H1 (cell line): Measurements from ENCODE around the gene NTN4. TPM values are rescaled to one million over a fixed set of nuclear protein-coding genes. Genes with fewer than 3 reads are reported as not detected.

ENCODE experiments used
- CTCF ChIA-PET: fragments of 300-600 bp; sonication (Branson Sonifier 250); formaldehyde crosslinking; loops from one replicate; lab custom pipeline; 2021; ENCODE audit not compliant: partially characterized antibody; lab: Charles Lee
- POLR2A ChIA-PET: fragments of 300-600 bp; sonication (Branson Sonifier 250); formaldehyde crosslinking; loops from one replicate; lab custom pipeline; 2021; ENCODE audit warnings: inconsistent platforms; ENCODE audit not compliant: partially characterized antibody; lab: Charles Lee
- DNase-seq, 2 experiments: peaks; one replicate each; pipeline versions ENCODE4 v3.0.0 to v3.0.0-alpha.2; 2010 to 2022; ENCODE audit warnings: low spot score in 2 of 2, low read depth in 1 of 2, mixed read lengths in 1 of 2
- FAIRE-seq: peaks from 2 replicates; lab custom pipeline; 2011; peaks lifted over from hg19 to GRCh38; lab: Jason Lieb, UNC
- H2AFZ ChIP-seq: 2 replicates; pipeline ENCODE4 v1.8.1; 2012; ENCODE audit warnings: low read length, inconsistent platforms
- H2AK5ac ChIP-seq: 2 replicates; pipeline ENCODE4 v1.6.1; 2013; ENCODE audit warnings: low read depth, low read length
- H2BK120ac ChIP-seq: replicated peaks from 2 replicates; pipeline ENCODE3; 2013; ENCODE audit warnings: low read depth, low read length, inconsistent platforms
- H2BK12ac ChIP-seq: 2 replicates; pipeline ENCODE4 v1.6.1; 2013; ENCODE audit warnings: low read depth, low read length
- H2BK15ac ChIP-seq: 2 replicates; pipeline ENCODE4 v1.6.1; 2013; ENCODE audit warnings: low read length
- H2BK20ac ChIP-seq: 2 replicates; pipeline ENCODE4 v1.6.1; 2013; ENCODE audit warnings: low read length
- H2BK5ac ChIP-seq: 2 replicates; pipeline ENCODE4 v1.6.1; 2013; ENCODE audit warnings: low read depth, low read length
- H3K14ac ChIP-seq: 2 replicates; pipeline ENCODE4 v1.6.1; 2013; ENCODE audit warnings: inconsistent platforms; ENCODE audit not compliant: insufficient read length
- H3K18ac ChIP-seq: 2 replicates; pipeline ENCODE4 v1.6.1; 2013; ENCODE audit warnings: low read length; ENCODE audit errors: extremely low read depth
- H3K23ac ChIP-seq: 2 replicates; pipeline ENCODE4 v1.6.1; 2013; ENCODE audit warnings: inconsistent platforms; ENCODE audit not compliant: insufficient read length
- H3K23me2 ChIP-seq: 2 replicates; pipeline ENCODE4 v1.6.1; 2013; ENCODE audit warnings: low read depth, low read length
- H3K27ac ChIP-seq: 2 replicates; pipeline ENCODE4 v1.6.1; 2011; ENCODE audit warnings: low read depth, low read length, inconsistent platforms
- H3K27me3 ChIP-seq, 4 experiments: replicated peaks in 1 of 4; 1 replicate in 1 of 4; 2 replicates in 3 of 4; pipeline versions ENCODE4 v1.6.1 to v1.8.1; 2011 to 2013; ENCODE audit warnings: low read length in 3 of 4, mild to moderate bottlenecking in 3 of 4, inconsistent platforms in 2 of 4, mixed read lengths in 2 of 4, moderate library complexity in 1 of 4; ENCODE audit not compliant: control insufficient read depth in 3 of 4, insufficient read depth in 3 of 4; ENCODE audit errors: extremely low read depth in 1 of 4
- H3K36me3 ChIP-seq, 4 experiments: 2 replicates each; pipeline versions ENCODE4 v1.6.1 to v1.8.1; 2011 to 2013; ENCODE audit warnings: mild to moderate bottlenecking in 4 of 4, low read length in 3 of 4, moderate library complexity in 2 of 4, control low read depth in 1 of 4, inconsistent platforms in 1 of 4; ENCODE audit not compliant: insufficient read depth in 4 of 4, control insufficient read depth in 2 of 4
- H3K4ac ChIP-seq: replicated peaks from 2 replicates; pipeline ENCODE3; 2013; ENCODE audit warnings: low read length, low read depth, mixed read lengths, inconsistent platforms; ENCODE audit not compliant: insufficient read length
- H3K4me1 ChIP-seq, 4 experiments: replicated peaks in 1 of 4; 1 replicate in 1 of 4; 2 replicates in 3 of 4; pipeline versions ENCODE4 v1.6.1 to v1.8.1; 2011 to 2013; ENCODE audit warnings: low read length in 3 of 4, inconsistent platforms in 2 of 4, mixed read lengths in 1 of 4; ENCODE audit not compliant: insufficient read depth in 4 of 4, control insufficient read depth in 3 of 4
- H3K4me2 ChIP-seq, 2 experiments: 2 replicates each; pipeline versions ENCODE4 v1.6.1 to v1.8.1; 2011 to 2013; ENCODE audit warnings: low read depth in 2 of 2, low read length in 2 of 2, control low read depth in 1 of 2, inconsistent platforms in 1 of 2, mild to moderate bottlenecking in 1 of 2; ENCODE audit not compliant: insufficient read depth in 1 of 2
- H3K4me3 ChIP-seq, 4 experiments: fragments of 200-600, 300-600 bp in 1 of 4; sonication (generic), shearing (Covaris generic), sonication (Bioruptor Twin) in 1 of 4; 2 replicates each; pipeline versions ENCODE4 v1.5.1 to v1.8.1; 2011 to 2016; ENCODE audit warnings: low read length in 4 of 4, low read depth in 3 of 4, control low read depth in 2 of 4, inconsistent platforms in 2 of 4, mild to moderate bottlenecking in 2 of 4, mixed read lengths in 1 of 4, moderate library complexity in 1 of 4; ENCODE audit not compliant: insufficient read depth in 2 of 4; ENCODE audit errors: extremely low read depth in 1 of 4
- H3K56ac ChIP-seq: replicated peaks from 2 replicates; pipeline ENCODE3; 2013; ENCODE audit warnings: low read depth, mild to moderate bottlenecking, mixed read lengths, low read length, inconsistent platforms; ENCODE audit not compliant: insufficient read length
- H3K79me1 ChIP-seq: 2 replicates; pipeline ENCODE4 v1.6.1; 2013; ENCODE audit warnings: low read depth, low read length, control low read depth
- H3K79me2 ChIP-seq, 2 experiments: 2 replicates each; pipeline versions ENCODE4 v1.6.1 to v1.8.1; 2012 to 2013; ENCODE audit warnings: low read length in 2 of 2, mild to moderate bottlenecking in 2 of 2, inconsistent platforms in 1 of 2; ENCODE audit not compliant: insufficient read depth in 2 of 2, control insufficient read depth in 1 of 2
- H3K9ac ChIP-seq, 4 experiments: replicated peaks in 1 of 4; 1 replicate in 1 of 4; 2 replicates in 3 of 4; pipeline versions ENCODE4 v1.6.1 to v1.8.1; 2011 to 2013; ENCODE audit warnings: low read depth in 3 of 4, low read length in 3 of 4, control low read depth in 2 of 4, mild to moderate bottlenecking in 2 of 4, moderate library complexity in 2 of 4, inconsistent platforms in 1 of 4; ENCODE audit errors: extremely low read depth in 1 of 4
- H3K9me3 ChIP-seq, 2 experiments: 2 replicates each; pipeline versions ENCODE4 v1.6.1 to v1.8.1; 2012 to 2013; ENCODE audit warnings: mild to moderate bottlenecking in 2 of 2, moderate library complexity in 2 of 2, control low read depth in 1 of 2, inconsistent platforms in 1 of 2, low read depth in 1 of 2, low read length in 1 of 2, mixed read lengths in 1 of 2; ENCODE audit not compliant: insufficient read depth in 2 of 2
- H4K20me1 ChIP-seq, 2 experiments: replicated peaks in 1 of 2; 2 replicates each; pipeline versions ENCODE3 to v1.8.1; 2011 to 2013; ENCODE audit warnings: inconsistent platforms in 2 of 2, low read length in 2 of 2, mild to moderate bottlenecking in 1 of 2; ENCODE audit not compliant: insufficient read depth in 2 of 2, control insufficient read depth in 1 of 2
- H4K5ac ChIP-seq: 2 replicates; pipeline ENCODE4 v1.6.1; 2013; ENCODE audit warnings: low read length, low read depth, mixed read lengths, inconsistent platforms; ENCODE audit not compliant: insufficient read length
- H4K8ac ChIP-seq: 2 replicates; pipeline ENCODE4 v1.8.0; 2013; ENCODE audit warnings: mild to moderate bottlenecking, moderate library complexity, low read length, inconsistent platforms; ENCODE audit not compliant: insufficient read depth; ENCODE audit errors: extremely low read depth
- H4K91ac ChIP-seq: replicated peaks from 2 replicates; pipeline ENCODE3; 2013; ENCODE audit warnings: low read length, mixed read lengths, inconsistent platforms; ENCODE audit not compliant: insufficient read length
- RFX5 ChIP-seq: IDR thresholded peaks from 2 replicates; pipeline ENCODE4 v1.6.1; 2011; ENCODE audit warnings: low read depth, low read length, improper control_type of control experiment, borderline replicate concordance
- WGBS, 2 experiments: shearing (Covaris generic) in 1 of 2; methylation state at CpG; one replicate each; pipeline versions ENCODE4 v1.1.6 to v1.1.7; 2013 to 2015; ENCODE audit warnings: low lambda C conversion rate in 2 of 2, mixed read lengths in 2 of 2, inconsistent platforms in 1 of 2, low coverage in 1 of 2, missing lambda C conversion rate in 1 of 2; ENCODE audit not compliant: insufficient replicate concordance in 2 of 2, insufficient coverage in 1 of 2, insufficient read length in 1 of 2; ENCODE audit errors: extremely low coverage in 1 of 2, missing lambda C conversion rate in 1 of 2; 5-methylcytosine and 5-hydroxymethylcytosine counted together
- polyA plus RNA-seq, 7 experiments: library from polyadenylated mRNA; depleted of rRNA in 3 of 7; stranded (reverse) in 5 of 7; unstranded in 2 of 7; fragments of >200 nt in 5 of 7; fragments of 200-250 nt in 2 of 7; gene quantifications; 1 replicate in 5 of 7; 2 replicates in 1 of 7; 4 replicates in 1 of 7; pipeline versions ENCODE4 v1.2.1 to v1.2.3, GENCODE V29; 2011 to 2013; ENCODE audit warnings: missing spikeins in 2 of 7, mixed read lengths in 2 of 7
- total RNA-seq: library from RNA; stranded (reverse); fragmentation: NEBNext Ultra II Directional; extraction: Animal tissue kit (Norgen Biotek cat#: 25700); gene quantifications from 2 replicates; pipeline ENCODE4 v1.2.1, GENCODE V29; 2021

The NTN4 gene
- total and polyA plus RNA-seq, 2 of the 8 experiments (the other 6 are each of a cell fraction or from before 2014, with no cell fraction given) = 0.74 to 1.3 TPM

GRCh38 chr12:95681210-95681765, 109.3 kb downstream of the NTN4 start:
- Histone ChIP-seq H3K18ac (no peak overlapping the region), H3K4me3 (no peak overlapping the region), H3K4me2 (no peak overlapping the region), H2AFZ (no peak overlapping the region), H3K27me3 (no peaks in the 10 kb centered on the region), H2BK20ac (no peak overlapping the region), H3K36me3 (no peaks in the 10 kb centered on the region), H3K79me2 (no peaks in the 10 kb centered on the region), H4K8ac (no peak overlapping the region), H3K14ac (no peak overlapping the region), H2BK5ac (no peak overlapping the region), H4K91ac (no peak overlapping the region), H2AK5ac (no peak overlapping the region), H2BK120ac (no peak overlapping the region), H3K4ac (no peak overlapping the region), H3K9me3 (no peaks in the 10 kb centered on the region), H3K79me1 (no peaks in the 10 kb centered on the region; the same call in 1 of the 2 replicates), H4K5ac (no peak overlapping the region), H3K56ac (no peak overlapping the region), H3K9ac (no peak overlapping the region), H3K4me1 (no peaks in the 10 kb centered on the region), H3K23ac (no peak overlapping the region), H4K20me1 (no peaks in the 10 kb centered on the region), H2BK12ac (no peak overlapping the region), H3K23me2 (no peaks in the 10 kb centered on the region), H2BK15ac (no peak overlapping the region), H3K27ac (no peak overlapping the region)
- no peak for TF ChIP-seq RFX5
- 93% methylated on average over 4 of the region's 4 CpGs; no CpG with 5 or more reads in 1 of the 2 experiments for WGBS, 2 experiments
- POLR2A ChIA-PET = no interaction called here
- FAIRE-seq (no peak), DNase-seq (no peak)
- CTCF ChIA-PET = interaction anchor here (1.4 to 1.6 kb wide), 2 partner anchors 10 to 133 kb away, joined by 3 read pairs; no protein-coding TSS in a partner anchor
